ENCODE measurements around the gene WBP4.

The WBP4 gene

DNA sequence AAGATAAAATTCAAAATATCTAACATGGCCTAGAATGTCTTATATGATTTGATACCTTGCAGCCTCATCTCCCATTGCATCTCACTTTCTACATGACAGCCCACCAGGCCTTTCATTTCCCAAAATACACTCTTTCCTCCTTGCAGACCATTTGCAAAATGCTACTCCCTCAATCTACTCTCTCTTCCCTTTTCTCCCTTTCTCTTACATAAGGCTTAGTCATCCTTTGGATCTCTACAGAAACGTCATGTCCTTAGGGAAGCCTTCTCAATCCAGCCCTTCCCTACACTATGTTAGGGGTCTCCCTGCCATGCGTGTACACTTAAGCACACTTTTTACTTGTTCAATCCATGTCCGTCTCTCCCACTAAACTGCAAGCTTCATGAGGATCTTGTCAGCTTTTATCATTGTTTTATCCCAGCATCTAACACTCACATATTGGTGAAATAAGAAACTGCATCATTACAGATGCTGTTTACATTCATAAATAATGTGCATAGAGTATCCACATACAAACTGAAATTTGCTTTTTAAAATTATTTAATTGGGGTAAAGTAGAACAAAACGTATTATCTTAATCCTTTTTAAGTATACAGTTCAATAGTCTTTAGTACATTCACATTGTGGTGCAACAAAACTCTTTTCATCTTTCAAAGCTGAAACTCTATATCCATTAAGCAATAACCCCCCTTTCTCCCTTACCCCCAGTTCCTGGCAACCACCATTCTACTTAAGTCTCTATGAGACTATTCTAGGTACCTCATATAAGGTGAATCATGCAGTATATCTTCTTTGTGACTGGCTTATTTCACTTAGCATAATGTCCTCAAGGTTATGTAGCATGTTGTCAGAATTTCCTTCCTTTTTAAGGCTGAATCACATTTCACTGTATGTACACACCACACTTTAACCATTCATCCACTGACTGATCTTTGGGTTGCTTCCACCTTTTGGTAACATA is 11.5 kb upstream of the WBP4 start:
- DNase-seq = peak; percentile 83

DNA sequence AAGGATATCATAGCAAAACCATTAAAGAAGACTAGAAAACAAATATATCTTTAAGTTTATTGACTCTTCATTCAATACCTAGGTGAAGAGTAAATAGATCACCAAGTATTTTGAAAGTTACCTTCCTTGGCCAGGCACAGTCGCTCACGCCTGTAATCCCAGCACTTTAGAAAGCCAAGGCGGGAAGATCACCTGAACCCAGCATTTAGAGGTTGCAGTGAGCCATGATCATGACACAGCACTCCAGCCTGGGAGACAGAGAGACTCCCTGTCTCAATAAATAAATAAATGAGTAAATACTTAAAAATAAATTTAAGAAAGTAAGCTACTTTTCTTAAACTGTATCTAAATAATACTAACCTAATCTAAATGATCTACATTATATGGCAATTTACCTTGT is 8.9 kb upstream of the WBP4 start:
- DNase-seq = no peak

DNA sequence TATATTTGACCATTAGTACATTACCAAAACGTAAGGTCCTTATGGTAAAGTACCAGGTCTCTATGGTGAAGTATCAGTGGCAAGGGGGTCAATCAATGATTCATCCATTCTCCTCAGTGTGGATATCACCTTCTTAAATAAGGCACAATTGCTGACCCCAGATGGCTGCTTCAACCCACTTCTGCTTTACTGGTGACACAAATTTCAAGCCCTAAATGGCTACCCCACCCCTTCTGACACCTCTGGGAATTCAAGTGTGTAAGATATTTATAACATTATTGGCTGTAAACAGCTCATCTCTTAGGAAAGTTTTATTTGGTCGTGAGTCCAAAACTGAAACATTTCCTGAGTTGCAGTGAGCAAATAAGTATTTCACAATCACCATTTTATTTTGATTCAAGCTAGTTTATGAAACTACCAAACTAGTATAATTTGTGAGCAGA is 7.9 kb upstream of the WBP4 start:
- DNase-seq = peak; percentile 87

DNA sequence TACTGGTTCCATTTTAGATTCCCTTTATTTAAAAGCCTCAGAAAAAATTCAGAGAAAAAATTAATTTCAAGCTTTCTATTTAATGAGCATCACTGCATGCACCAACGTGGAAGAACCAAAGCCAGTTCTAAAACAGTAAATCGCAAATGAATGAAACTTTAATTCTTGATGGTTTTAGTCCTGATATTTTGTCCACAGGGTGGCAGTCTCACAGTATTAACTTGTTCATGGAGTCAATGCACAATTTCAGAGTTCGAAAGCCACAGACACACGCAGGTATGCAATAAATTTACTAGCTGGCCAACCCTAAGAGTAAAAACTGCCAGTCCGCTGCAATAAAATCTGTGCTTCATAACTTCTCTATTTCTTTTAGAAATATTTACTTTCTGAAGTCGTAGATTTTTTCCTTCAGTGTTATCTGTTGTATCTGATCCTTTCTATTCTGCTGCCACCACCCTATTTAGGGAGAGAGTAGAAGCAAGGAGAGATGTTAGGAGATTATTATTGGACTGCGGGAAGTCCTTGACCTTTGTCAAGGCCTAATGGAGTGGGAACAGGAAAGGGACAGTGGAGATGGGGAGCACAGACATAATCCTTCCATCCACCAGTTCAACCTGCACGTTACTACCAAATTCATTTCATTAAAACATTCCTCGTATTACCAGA is 7.0 kb upstream of the WBP4 start:
- peak; percentile 57 for DNase-seq

DNA sequence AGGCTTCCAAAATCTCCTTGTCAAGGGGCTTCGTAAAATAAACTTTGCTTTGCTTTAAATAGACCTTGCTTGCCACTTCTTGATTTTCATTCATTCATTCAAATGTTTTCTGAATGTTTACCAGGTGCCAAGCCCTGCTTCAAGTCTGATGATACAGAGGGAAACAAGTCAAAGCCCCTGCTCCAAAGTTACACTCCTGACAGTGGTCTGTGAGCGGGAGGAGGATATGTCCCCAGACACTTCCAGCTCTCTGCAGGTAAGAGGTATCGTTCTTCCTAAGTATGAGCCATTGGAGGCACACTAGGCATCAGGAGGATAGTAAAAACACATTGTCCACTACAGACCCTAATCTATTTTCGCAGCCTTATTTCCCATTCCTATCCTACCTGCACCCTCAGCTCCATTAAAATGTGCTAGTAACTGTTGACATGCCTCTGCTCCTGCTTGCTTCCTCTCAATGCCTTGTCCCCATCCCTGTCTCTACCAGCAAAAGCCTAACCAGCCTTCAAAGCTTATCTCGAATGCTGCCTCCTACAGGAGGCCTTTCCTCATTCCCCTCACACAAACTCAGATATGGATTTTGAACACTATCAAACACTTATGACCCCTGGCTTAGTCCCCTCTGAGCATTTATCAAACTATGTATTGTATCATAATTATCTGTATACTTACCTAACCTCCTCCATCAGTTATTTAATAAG is 6.2 kb upstream of the WBP4 start:
- DNase-seq = no peak

DNA sequence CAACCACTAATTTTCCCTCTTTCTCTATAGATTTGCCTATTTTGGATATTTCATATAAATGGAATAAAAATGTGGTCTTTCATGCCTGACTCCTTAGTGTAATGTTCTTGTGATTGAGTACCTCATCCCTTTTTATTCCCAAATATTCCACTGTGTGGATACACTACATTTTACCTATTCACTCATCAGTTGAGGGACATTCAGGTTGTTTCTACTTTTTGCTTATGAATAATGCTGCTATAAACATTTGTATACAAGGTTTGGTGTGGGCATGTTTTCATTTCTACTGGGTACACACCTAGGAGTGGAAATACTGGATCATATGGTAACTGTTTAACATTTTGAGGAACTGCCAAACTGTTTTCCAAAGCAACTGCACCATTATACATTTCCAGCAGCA is 5.1 kb upstream of the WBP4 start:
- no peak for DNase-seq

DNA sequence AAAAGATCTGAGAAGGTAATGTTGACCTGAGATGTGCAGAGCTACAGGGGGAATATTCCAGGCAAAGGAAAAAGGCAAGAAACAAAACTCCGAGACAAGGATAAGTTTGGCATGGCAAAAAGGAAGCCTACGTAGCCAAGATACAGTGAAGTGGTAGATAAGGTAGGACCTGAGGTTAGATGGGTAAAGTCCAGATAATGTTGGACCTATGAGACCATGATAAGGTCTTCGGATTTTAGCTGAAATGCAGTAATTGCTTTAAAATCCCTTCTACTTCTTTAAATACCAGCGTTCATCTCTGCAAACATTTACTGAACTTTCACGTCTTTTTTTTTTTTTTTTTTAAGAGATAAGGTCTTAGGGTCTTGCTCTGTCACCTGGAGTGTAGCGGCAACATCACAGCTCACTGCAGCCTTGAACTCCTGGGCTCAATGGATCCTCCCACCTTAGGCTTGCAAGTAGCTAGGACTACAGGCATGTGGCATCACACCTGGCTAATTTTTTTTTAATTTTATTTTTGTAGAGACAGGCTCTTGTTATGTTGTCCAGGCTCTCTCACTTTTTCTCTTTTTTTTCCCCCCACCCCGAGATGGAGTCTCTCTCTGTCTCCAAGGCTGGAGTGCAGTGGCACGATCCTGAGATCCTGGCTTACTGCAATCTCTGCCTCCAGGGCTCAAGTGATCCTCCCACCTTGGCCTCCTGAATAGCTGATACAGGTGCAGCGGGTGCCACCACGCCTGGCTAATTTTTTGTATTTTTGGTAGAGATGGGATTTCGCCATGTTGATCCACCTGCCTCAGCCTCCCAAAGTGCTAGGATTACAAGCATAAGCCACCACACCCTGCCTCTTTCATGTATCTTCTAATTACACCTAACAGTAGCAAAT is 4.2 kb upstream of the WBP4 start:
- DNase-seq = no peak

DNA sequence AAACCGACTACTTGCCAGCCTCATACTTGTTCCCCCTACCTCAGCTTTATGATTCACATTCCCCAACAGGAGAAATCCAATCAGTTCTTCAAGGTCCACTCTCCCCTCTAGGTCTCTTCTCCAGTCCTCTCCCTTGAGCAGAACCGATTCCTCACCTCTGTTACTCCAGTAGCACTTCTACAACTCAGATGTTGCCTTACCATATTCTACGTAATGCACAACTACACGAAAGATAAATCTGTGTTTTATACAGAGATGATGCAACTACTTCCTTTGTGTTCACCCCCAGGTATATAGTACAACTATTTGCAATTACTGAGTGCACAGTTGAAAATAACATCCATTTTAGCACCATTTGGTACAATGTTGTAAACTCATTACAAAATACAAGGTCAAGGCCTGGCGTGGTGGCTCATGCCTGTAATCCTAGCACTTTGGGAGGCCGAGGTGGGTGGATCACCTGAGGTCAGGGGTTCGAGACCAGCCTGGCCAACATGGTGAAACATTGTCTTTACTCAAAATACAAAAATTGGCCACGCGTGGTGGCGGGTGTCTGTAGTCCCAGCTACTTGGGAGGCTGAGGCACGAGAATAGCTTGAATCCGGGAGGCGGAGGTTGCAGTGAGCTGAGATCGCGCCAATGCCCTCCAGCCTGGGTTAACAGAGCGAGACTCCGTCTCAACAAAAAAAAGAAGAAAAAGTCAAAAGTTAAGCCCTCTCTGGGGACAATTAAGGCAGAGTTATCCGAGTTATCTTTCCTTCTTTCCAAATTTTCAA is 2.8 kb upstream of the WBP4 start:
- no peak for DNase-seq

DNA sequence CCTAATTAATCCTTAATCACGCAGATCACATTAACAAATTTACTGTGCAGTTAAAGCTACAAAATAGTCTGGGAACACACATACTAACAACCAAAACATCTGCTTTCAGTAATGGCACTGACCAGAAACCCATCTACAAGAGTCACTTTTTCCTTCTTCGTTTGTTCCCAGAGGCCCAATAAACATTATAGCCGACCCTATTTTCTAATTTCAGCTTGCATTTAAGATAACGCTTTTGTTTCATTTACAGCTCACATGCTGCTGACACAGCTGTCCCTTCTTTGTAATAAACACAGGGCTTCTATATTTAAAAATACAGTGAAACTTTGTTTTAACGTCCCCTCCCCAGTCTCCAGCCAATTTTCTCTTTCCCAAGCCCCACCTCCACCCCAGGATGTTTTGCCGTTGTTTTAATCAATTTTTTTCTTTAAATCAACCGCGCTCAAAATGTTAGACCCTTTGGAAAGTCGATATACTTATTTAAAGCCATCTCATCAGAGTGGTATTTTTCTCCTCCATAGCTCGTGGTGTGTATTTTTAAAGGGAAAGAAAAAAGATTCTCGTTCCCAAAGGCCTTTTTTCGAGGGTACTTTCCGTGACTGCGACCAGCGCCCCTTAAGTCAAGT is 1.7 kb upstream of the WBP4 start:
- DNase-seq = no peak

DNA sequence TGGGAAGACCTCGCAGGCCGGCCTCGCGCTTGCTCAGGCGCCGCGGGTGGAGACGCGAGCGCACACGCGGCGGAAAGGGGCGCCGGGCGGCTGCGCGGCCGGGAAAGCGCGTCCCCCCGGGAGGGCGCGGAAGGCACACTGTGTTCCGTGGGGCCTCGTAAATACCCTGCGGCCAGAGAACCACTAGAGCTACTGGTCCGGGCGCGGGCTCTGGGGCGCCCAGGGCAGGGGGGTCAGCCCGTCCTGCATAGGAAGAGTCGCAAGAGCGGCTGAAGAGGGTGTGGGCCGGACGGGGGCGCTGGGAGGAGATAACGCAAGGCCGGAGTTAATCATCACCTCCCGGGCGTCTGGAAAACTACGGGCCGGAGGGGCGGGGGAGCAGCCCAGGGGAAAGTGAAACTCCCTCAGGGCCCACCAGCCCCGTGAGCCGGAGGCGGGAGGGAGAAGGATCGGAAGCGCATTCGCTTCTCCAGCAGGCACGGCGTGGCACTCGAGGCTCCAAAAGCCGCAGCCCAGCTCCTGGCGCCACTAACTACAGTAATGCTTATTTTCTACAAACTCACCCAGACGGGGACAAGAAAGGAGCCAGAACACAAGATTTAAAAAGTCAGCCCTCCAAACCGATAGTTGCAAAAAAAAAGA is 1.1 kb upstream of the WBP4 start:
- DNase-seq = no peak

DNA sequence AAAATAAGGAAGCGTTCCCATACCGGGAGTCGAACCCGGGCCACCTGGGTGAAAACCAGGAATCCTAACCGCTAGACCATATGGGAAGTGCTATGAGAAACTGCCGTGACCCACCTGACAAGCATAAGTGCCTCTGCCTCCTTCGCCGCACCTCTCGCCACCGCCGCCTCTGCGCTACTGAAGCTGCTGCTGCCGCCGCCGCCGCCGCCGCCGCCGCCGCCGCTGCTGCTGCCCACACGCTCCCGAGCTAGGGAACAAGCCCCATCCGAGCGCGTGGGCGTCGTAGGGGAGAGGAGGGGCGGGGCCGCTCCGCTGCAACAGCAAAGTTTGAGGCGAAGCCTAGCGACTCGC is 610 bp upstream of the WBP4 start:
- peak; percentile 79 for DNase-seq

DNA sequence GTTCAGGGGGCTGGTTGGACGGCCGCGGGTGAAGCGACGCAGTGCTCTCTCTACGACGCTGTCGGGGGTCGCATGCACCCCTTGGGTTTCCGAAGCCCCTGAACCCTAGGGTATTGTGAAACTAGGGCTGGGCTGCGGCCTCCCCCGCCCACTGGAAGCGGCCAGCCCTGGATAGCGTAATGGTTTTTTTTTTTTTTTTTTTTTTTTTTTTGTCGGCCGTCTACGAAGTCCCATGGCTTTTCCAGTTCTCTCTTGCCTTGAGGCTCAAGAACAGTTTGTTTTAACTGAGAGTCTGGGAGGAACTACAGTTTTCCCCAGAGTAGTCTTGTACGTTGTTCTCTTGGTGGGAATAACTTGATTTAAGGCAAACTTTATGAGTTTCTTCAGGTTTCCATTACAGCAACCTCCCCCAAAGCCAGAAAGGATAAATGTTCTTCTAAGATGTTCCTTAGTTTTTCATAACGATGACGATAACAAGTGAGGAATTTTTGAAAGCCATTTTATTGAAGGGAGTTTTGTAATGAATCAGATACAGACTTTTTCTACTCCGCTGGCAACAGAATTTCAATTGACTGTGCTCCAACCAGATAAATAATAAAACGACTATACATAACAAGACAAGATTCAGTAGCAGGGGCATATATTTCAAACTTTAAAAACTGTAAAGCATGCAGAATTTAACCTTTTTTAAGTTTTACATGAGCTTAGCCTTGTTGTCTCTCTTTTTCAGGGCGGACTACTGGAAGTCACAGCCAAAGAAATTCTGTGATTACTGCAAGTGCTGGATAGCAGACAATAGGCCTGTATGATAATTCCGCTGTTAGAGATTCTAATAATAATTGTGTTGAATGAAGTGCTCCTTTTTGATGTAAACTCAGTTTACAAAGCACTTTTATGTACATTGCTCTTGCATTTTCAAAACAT is 867 bp downstream of the WBP4 start:
- peak; percentile 76 for DNase-seq

DNA sequence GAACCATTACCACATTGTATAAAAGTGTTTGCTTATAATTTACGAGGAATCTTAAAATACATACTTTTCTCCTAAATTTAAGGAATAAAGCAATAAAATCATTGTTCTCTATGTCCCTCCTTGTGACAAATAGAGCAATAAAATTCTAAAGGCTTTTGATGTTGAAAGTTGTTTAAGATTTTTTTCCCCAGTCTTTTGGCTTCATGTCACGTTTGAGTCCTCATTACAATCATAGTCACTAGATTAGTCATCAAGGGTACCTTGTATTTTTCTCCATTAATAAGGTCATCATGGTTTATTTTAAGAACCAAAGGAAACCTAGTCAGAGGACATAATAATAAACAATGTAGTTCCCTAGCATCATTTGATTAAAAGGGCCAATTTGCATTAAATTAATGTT is 3.2 kb downstream of the WBP4 start:
- no peak for DNase-seq

DNA sequence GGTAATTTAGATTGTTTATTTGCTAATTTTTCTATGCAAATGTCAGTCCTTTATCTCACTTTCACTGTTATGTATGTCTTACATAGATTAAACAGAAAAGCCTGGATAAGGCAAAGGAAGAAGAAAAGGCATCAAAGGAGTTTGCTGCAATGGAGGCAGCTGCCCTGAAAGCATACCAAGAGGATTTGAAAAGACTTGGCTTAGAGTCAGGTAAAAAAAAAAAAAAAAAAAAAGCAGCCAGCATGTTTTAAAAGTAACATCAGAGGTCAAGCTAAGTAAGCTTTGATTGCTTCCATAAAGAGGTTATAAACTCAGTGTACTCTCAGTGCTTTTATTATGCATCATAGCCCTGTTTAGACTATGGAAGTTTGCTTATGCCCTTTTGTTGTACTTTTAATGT is 3.8 kb downstream of the WBP4 start:
- DNase-seq = no peak

DNA sequence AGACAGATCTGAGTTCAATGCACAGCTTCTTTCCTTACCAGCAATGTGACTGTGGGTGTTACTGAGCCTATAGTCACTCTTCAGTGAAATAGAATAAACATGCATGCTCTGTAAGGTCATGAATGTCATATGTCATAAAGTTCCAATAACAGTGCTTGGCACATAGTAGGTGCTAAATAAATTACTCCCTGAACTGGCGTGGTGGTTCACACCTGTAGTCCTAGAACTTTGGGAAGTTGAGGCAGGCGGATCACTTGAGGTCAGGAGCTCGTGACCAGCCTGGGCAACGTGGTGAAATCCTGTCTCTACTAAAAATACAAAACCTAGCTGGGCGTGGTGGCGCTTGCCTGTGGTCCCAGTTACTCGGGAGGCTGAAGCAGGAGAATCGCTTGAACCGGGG is 13.2 kb downstream of the WBP4 start:
- DNase-seq = no peak

DNA sequence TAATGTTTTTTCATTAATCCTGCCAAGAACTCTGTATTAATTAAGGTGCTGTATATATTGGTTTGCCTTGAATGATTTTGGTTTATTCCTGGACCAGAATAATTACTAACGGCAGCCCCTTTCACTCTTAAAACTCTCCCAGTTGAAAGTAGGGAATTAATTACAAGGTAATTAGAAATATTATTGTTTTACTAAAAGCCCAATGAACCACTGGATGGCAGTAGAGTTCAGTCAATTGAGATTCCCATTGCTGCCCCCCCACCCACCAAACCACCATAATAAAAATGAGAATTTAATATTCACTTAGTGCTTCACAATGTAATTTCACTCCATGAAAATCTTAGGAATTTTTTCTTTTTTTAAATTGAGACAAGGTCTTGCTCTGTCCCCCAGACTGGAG is 13.7 kb downstream of the WBP4 start:
- no peak for DNase-seq

DNA sequence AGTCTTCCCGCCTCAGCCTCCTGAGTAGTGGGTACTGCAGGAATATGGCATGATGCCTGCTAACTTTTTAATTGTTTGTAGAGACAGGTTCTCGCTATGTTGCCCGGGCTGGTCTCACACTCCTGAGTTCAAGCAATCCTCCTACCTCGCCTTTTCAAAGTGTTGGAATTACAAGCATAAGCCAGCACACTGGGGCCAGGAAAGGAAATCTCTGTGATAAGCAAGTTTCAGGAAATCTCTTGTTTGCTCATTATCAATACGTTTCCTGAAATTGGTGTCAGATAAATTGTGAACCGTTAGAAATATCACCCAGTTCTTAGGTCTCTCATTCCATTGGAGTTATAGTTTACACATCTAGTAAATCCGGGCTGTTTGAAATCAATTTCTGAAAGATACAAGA is 14.2 kb downstream of the WBP4 start:
- no peak for DNase-seq

DNA sequence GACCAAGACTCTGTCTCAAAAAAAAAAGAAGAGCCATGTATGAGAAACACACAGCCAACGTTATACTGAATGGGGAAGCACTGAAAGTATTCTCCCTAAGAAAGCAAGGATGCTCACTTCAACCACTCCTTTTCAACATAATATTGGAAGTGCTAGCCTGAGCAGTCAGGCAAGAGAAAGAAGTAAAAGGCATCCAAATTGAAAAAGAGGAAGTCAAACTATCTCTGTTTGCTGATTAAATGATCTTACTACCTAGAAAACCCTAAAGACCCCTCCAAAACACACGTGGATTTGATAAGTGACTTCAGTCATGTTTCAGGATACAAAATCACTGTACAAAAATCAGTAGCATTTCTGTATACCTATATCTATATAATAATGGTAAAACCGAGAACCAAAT is 16.2 kb downstream of the WBP4 start:
- no peak for DNase-seq

DNA sequence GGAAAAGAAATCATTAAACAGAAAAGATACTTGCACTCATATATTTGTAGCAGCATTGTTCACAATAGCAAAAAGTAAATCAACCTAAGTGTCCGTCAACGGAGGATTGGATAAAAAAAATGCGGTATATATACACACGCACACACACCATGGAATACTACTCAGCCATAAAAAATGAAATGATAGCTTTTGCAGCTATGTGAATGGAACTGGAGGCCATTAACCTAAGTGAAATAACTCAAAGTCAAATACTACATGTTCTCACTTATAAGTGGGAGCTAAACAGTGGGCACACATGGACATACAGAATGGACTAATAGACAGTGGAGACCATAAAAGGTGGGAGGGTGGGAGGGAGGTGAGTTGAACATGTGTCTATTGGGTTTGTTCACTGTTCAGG is 18.4 kb downstream of the WBP4 start:
- no peak for DNase-seq

All from MV-4-11 (cell line).